Kidney epithelial cell (primary cell): ENCODE data around the gene ESPNL. TPM values are rescaled to one million over a fixed set of nuclear protein-coding genes. Genes with fewer than 3 reads are reported as not detected.

Source experiments
- DNase-seq: peaks from one replicate; pipeline ENCODE4 v3.0.0-alpha.2; 2010; ENCODE audit warnings: low read depth
- H3K27me3 ChIP-seq: 2 replicates; pipeline ENCODE4 v1.6.0; 2011; ENCODE audit warnings: low read length; ENCODE audit not compliant: control insufficient read depth, insufficient read depth
- H3K36me3 ChIP-seq: 2 replicates; pipeline ENCODE4 v1.5.1; 2011; ENCODE audit warnings: low read length; ENCODE audit not compliant: control insufficient read depth, insufficient read depth
- H3K4me3 ChIP-seq: 2 replicates; pipeline ENCODE4 v1.5.1; 2011; ENCODE audit warnings: low read depth, mild to moderate bottlenecking, control low read depth, low read length
- total RNA-seq: library from RNA; depleted of rRNA; stranded (reverse); fragments of >200 nt; gene quantifications from 2 replicates; pipeline ENCODE4 v1.2.3, GENCODE V29; 2015
- TF ChIP-seq, protein P1 (sequence below): IDR thresholded peaks from 2 replicates; pipeline ENCODE4 v1.5.1; 2011; ENCODE audit warnings: mild to moderate bottlenecking, moderate library complexity, low read length, control low read depth, inconsistent platforms; ENCODE audit not compliant: insufficient read depth, poor library complexity, severe bottlenecking

Gene ESPNL
- total RNA-seq, 1 donor from 2014 or later, result 3.8 TPM

DNA sequence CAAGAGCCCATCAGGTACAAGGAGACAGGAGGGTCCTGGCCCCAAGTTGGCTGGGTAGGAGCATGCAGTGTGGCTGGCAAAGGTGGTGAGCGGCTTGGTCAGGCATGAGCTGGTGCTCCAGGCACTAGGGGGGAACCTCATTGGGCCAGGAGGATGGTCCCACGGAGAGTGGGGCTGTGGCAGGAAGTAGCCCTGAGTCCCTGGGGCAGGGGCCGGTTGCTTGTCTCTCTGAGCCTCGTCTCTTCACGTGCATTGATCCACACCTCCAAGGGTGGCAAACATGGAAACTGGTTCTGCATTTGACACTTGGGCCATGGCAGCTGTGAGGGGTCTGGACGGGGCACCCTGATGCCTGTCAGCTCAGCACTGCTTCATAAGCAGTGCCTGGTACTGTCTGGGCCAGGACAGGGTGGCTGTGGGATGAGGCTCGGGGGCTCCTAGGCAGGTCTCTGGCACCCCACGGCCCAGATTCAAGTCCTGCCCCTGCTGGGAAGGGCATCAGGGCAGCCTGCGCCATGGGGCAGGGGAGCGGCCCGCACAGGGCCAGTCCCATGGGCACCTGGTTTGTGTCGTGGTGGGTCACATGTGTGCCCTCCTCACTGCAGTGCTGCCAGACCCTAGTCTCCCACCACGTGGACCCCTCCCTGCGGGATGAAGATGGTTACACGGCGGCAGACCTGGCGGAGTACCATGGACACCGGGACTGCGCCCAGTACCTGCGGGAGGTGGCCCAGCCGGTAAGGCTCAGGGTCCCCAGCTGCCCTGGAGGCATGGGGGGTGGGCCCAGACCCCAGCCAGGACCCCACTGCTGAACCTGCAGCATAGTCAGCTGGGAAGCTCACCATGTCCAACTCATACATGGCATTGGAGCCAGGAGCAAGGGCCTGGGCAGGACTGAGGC lies 16.4 kb downstream of the ESPNL start:
- DNase-seq, result no peak

DNA sequence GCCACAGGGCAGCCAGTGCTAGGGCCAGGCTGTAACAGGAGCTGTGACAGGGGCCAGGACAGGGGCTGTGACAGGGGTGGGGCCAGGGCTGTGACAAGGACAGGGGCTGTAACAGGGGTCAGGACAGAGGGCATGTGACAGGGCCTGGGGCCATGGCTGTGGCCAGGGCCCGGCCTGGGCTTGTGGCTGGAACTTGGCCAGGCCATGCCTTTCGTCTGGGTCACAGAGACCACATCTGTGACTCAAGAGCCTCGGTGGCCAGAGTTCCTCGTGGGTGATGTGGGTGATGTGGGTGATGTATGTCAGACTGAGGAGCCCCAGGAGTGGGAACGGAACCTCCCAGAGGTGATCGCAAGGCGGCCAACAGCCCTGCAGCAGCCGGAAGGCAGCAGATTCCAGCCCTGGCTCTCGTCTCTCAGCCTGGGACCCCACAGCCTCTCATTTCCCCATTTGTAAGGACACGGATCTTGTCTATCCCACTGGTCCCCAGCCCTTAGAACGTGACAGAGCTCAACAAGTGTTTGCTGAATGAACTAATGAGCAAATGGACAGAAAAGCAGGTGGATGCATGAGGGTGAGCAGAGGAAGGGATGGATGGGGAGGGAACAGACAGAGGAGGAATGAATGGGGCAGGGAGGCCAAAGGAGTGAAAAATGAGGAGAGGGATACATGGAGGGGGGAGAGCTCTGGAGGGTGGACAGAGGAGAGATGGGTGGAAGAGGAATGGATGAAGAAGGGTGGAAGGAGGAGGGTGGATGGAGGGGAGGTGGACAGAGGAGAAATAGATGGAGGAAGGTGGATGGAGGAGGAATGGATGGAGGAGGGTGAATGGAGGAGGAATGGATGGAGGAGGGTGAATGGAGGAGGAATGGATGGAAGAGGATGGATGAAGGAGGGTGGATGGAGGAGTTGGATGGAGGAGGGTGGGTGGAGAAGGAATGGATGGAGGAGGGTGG lies 17.3 kb downstream of the ESPNL start:
- no peaks in the 10 kb centered on the region for H3K36me3 ChIP-seq
- H3K4me3 ChIP-seq, result no peak overlapping the region
- TF ChIP-seq, protein P1, sequence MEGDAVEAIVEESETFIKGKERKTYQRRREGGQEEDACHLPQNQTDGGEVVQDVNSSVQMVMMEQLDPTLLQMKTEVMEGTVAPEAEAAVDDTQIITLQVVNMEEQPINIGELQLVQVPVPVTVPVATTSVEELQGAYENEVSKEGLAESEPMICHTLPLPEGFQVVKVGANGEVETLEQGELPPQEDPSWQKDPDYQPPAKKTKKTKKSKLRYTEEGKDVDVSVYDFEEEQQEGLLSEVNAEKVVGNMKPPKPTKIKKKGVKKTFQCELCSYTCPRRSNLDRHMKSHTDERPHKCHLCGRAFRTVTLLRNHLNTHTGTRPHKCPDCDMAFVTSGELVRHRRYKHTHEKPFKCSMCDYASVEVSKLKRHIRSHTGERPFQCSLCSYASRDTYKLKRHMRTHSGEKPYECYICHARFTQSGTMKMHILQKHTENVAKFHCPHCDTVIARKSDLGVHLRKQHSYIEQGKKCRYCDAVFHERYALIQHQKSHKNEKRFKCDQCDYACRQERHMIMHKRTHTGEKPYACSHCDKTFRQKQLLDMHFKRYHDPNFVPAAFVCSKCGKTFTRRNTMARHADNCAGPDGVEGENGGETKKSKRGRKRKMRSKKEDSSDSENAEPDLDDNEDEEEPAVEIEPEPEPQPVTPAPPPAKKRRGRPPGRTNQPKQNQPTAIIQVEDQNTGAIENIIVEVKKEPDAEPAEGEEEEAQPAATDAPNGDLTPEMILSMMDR, result no peak
- DNase-seq, result no peak
- peaks cover 21% of the 10 kb centered on the region for H3K27me3 ChIP-seq

More for the DNA sequence above, 16.4 kb downstream of the ESPNL start:
- TF ChIP-seq, protein P1, result no peak
- Histone ChIP-seq H3K4me3 (no peak overlapping the region), H3K27me3 (peaks cover 20% of the 10 kb centered on the region), H3K36me3 (no peaks in the 10 kb centered on the region)

DNA sequence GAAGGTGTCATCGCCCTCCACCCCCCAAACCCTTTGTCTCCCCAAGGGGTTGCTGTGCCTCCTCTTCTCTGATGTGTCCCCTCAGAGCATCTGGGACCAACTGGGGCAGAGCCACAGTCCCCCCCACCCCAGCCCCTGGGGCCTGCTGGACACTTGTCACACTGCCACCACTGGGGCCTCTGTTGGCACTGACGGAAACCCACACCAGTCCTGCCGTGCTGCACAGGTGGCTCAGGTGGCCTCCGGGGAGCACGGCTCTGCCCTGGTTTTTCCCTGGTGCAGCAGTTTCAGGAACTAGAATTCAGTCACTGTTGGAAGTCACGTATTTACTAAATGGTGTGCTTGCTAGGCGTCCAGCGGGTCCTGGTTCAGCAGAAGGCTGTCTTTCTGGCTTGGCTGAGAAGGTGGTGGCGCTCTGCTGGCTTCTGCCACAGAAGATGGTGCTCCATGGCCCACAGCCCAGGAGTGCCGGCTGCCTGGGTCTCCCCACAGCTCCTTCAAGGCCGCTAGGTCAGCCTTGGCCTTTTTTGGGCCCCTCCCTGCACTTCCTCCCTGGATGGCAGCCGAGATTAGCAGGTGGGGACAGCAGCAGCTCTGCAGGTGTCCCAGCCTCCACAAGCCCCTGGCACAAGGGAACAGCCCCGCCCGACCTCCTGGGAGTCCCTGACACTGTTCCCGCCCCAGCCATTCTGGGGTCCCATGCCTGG lies 19.8 kb downstream of the ESPNL start:
- peaks cover 24% of the 10 kb centered on the region for H3K27me3 ChIP-seq
- no peaks in the 10 kb centered on the region for H3K36me3 ChIP-seq
- no peak overlapping the region for H3K4me3 ChIP-seq
- no peak for DNase-seq
- TF ChIP-seq, protein P1, result no peak

DNA sequence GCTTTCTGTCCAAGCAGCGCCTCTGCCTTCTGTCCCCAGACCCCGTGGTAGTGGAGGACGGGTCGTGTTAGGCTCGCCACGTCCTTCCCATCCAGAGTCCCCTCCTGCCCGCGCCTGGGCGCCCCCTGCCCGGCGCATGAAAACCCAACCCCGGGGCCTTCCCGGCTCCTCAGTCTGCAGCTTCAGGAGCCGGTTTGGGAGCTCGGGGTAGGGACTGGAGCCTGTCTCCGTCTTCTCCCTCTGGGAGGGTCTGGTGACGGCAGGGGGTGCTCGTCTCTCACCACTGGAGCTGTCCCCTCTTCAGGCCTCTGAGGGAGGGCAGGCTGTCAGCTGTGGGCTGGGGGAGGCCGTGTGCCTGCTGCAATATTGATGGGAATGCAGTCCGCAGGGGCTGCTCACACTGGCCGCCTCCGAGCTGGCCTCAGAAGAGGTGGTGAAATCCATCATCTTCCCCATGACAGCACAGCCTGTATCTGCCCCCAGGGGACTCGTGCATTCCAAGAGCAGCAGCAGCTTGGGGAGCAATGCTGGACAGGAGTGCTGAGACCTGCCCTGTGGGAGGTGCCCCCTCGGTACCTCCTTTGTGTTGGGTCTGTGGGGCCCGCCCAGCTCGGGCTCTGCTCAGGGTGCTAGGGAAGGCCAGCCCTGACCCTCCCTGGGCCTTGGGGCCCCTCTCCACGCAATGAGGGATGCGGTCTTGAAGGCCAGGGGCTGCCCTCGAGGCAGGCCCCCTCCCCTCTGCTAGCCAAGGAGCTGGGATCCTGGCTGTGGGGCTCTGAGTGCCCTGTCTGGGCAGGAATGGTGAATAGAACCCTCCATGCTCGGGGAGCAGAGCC lies 20.5 kb downstream of the ESPNL start:
- Histone ChIP-seq H3K36me3 (no peaks in the 10 kb centered on the region), H3K4me3 (no peak overlapping the region), H3K27me3 (peaks cover 24% of the 10 kb centered on the region)
- TF ChIP-seq, protein P1, result no peak
- DNase-seq, result no peak
